GM18867 (cell line): Measurements from ENCODE around the gene DENND1B.
"Not testable (repeated sequence)": the region's sequence is repeated elsewhere in the genome, so short reads cannot be mapped to it uniquely, and the experiment has no call there.

Experiments used
- ATAC-seq: cut with Tn5 transposase; IDR thresholded peaks from one replicate; pipeline ENCODE4 v1.9.1; 2021; ENCODE audit warnings: mild to moderate bottlenecking, moderate library complexity; ENCODE audit not compliant: unreplicated experiment

DENND1B gene

DNA sequence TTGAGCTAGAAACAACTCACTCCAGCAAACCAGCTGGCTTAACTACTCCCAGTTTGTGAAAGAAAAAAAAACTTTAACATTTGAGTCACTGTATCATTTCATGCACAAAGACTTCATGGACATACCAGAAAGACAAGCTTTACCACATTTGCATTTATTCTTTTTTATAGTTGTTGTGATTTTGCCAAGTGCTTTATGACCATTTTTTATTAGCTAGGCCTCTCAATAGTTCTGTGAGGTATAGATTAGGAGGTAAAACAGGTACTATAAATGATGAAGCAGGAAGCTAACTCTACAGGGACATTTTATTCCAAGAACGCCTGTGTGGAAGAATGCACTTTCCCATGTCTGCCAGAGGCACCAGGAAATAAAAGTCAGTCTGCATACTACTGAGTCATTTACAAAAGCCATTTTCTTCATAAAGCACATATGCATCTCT is 8.2 kb upstream of the DENND1B start:
- ATAC-seq = no peak

DNA sequence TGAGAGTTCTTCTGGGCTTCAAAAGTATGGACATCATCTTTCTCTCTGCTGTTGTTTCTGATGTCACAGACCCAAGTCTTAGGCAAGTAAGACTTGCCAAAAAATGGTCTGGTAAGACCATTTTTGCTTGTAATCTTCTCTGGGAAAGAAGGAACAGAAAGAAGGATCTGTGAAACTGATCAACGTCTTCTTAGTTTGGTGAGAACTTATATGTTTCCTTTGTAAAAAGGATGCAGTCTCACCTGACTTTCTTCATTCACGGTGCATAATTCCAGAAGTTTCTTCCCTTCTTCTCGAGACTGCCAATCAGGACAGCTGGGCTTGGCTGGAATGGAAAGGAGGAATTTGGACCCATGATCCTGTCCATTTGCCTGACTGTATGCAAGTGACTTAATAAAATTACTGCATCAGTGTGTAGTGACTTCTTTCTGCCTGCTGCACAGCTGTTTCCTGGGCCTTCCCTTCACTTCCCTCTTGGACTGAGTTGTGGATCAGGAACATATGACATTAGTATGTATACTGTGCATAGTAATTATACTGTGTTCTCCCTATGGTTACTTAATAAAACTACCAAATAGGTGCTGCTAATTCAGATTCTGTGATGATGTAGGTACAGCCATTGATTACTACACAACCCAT is 7.6 kb upstream of the DENND1B start:
- ATAC-seq = no peak

GRCh38 chr1:197781968-197782721 is 6.9 kb upstream of the DENND1B start:
- no peak for ATAC-seq

DNA sequence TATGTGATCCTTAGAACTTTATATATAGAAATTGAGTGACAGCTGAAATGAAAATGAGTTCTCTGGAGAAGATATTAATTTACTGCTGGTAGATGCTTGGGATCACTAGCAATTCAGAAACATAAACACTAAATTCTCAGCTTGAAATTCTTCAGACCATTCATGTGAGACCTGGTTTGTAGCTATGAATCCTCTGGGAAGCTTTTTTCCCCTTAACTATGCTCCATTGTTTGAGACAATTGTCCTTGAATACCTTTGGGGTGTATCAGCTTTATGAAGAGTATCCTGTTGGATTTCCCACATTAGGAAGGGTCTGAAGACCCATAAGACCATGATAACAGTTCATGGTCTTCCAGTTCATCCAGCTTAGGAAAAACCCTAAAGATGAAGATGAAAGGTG is 4.6 kb upstream of the DENND1B start:
- no peak for ATAC-seq

DNA sequence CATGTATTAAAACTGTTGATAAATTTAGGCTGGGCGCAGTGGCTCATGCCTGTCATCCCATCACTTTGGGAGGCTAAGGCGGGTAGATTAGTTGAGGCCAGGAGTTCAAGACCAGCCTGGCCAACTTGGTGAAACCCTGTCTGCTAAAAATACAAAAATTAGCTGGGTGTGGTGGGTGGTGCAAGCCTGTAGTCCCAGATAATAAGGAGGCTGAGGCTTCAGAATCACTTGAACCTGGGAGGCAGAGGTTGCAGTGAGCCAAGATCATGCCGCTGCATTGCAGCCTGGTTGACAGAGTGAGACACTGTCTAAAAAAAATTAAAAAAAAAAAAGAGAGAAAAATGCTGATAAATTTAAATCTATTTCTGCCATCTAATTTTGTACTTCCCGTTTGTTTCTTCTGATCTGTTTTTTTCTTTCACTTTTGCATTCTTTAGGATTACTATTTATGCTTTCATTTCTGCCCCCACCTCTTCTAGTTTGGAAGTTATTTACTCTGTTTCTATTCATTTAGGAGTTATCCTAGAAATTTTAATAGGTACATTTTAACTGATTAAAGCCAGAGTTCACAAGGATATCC is 3.2 kb upstream of the DENND1B start:
- ATAC-seq = no peak

GRCh38 chr1:197776351-197777105 is 1.2 kb upstream of the DENND1B start:
- ATAC-seq = peak; percentile 35

GRCh38 chr1:197774466-197775281 is 606 bp downstream of the DENND1B start:
- ATAC-seq = peak; percentile 37

- ATAC-seq = no peak
Observed at GRCh38 chr1:197773856-197774255, 1.4 kb downstream of the DENND1B start.

DNA sequence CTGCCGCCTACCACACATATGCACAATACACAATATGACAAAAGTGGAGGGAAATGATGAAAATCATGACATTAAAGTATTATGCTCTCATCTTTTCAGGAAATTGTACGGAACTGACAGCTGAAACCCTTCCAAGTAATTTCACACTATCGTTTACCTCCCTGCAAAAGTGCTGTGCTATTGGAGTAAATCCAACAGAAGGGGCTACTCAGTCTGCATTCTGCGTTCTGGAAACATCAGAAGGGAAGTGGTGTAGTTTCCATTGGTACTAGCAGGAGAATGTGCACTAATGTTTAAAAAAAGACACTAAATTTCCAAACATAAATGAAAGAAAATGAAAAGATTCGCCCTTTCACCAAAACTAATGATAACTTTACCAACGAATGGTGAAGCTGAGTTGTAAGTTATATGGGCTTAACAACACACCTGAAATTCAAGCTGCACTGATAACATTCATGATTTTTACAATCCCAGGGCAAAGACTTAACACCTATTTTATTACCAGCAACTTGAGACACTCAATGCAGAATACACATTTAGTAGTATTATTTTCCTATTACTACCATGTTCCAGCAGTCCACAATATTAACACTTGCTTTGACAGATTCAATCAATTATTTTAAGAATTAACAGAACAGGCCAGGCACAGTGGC is 3.2 kb downstream of the DENND1B start:
- no peak for ATAC-seq

- no peak for ATAC-seq
Observed at GRCh38 chr1:197771386-197771785, 3.9 kb downstream of the DENND1B start.

GRCh38 chr1:197770243-197770642 is 5.0 kb downstream of the DENND1B start:
- ATAC-seq = no peak

DNA sequence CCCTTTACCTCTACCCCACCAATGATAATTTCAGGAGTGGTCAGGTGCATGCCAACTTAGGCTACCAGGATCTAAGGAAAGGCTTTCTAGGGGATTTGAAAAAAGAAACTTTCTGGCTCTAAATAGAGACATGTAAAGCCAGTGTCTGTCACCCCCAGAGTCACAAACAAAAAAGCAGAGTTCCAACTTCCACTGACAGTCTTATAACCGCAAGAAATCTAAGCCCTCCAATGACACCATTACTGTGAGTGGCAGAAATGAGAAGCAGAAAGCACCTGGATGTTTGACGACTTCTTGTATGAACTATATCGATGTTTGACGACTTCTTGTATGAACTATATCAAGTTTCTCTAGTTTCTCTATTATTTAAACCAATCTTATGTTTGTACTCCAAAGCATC is 6.0 kb downstream of the DENND1B start:
- ATAC-seq = no peak

GRCh38 chr1:197768014-197768805 is 7.1 kb downstream of the DENND1B start:
- ATAC-seq = no peak

DNA sequence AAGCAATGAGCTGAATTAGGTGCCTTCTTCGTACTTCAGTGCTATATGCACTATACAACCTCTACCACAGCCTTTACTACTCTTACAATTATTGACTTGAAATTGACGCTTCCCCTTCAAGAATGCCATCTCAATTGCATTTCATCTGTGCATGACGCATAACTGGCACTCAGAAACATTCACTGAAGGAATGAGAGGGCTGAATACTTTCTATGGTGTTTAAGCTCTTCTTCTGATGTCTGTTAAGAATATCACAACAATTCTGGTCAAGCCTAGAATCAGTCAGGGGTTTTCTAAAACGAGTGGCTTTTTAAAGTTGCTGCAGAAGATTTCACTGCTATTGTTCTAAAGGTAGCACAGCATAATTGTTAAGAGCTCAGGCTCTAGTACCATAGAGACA is 11.5 kb downstream of the DENND1B start:
- no peak for ATAC-seq

- no peak for ATAC-seq
Observed at GRCh38 chr1:197763307-197763706, 12.0 kb downstream of the DENND1B start.

- peak; percentile 81 for ATAC-seq
Observed at GRCh38 chr1:197761654-197762053, 13.6 kb downstream of the DENND1B start.

DNA sequence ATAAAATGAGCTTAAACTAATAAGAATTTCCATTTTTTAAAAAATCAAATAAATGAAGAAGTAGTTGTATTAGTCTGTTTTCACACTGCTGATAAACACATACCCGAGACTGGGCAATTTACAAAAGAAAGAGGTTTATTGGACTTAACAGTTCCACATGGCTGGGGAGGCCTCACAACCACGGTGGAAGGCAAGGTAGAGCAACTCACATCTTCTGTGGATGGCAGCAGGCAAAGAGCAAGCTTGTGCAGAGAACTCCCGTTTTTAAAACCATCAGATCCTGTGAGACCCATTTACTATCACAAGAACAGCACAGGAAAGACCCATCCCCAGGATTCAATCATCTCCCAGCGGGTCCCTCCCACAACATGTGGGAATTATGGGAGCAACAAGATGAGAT is 19.7 kb downstream of the DENND1B start:
- not testable (repeated sequence) for ATAC-seq

GRCh38 chr1:197752652-197753164 is 22.6 kb downstream of the DENND1B start:
- ATAC-seq = not testable (repeated sequence)

DNA sequence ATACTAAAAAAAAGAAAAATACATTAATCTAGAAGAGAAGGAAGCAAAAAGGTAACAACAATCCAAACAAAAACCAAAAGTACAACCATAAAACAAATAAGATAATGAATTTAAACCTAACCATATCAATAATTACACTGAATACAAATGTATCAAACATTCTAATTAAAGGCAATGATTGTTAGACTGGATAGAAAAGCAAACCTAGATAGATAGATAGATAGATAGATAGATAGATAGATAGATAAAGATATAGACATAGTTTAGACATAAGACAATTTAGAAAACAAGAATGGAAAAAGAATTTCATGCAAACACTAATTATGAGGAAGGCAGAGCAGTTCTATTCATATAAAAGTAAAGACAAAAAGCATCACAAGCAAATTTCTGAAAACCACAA is 24.9 kb downstream of the DENND1B start:
- no peak for ATAC-seq
